SK-N-SH treated with all-trans-retinoic acid at 6 μM for 48 hours (cell line): ENCODE measurements around the gene MTA1.

Source experiments
- ARNTL ChIP-seq: fragments of 450-650 bp; formaldehyde crosslinking; IDR thresholded peaks from 2 replicates; pipeline ENCODE4 v1.5.0; 2020; ENCODE audit warnings: low read depth, mild to moderate bottlenecking, moderate library complexity, borderline replicate concordance
- CSDC2 ChIP-seq: fragments of 250-450 bp; sonication (Bioruptor Pico); IDR thresholded peaks from 2 replicates; pipeline ENCODE4 v1.5.0; 2020; ENCODE audit warnings: mild to moderate bottlenecking, moderate library complexity
- ESRRG ChIP-seq: fragments of 250-450 bp; sonication (Bioruptor Pico); IDR thresholded peaks from 2 replicates; pipeline ENCODE4 v1.6.1; 2021; ENCODE audit warnings: mild to moderate bottlenecking
- PPARA ChIP-seq: fragments of 250-450 bp; sonication (Bioruptor Pico); IDR thresholded peaks from 2 replicates; pipeline ENCODE4 v1.5.0; 2020; ENCODE audit warnings: mild to moderate bottlenecking, borderline replicate concordance
- RARB ChIP-seq: fragments of 250-450 bp; sonication (Bioruptor Pico); IDR thresholded peaks from 2 replicates; pipeline ENCODE4 v1.8.0; 2021; ENCODE audit warnings: mild to moderate bottlenecking, moderate library complexity
- SNAI2 ChIP-seq: fragments of 250-450 bp; sonication (Bioruptor Pico); IDR thresholded peaks from 2 replicates; pipeline ENCODE4 v1.5.0; 2020; ENCODE audit warnings: mild to moderate bottlenecking, moderate library complexity
- ZNF565 ChIP-seq: fragments of 450-650 bp; formaldehyde crosslinking; conservative IDR thresholded peaks from 2 replicates; pipeline ENCODE4 v1.5.0; 2020; ENCODE audit warnings: low read depth, mild to moderate bottlenecking, moderate library complexity
- ZNF70 ChIP-seq: fragments of 450-650 bp; formaldehyde crosslinking; IDR thresholded peaks from 2 replicates; pipeline ENCODE4 v1.5.0; 2020; ENCODE audit warnings: mild to moderate bottlenecking, moderate library complexity
- ZNF8 ChIP-seq: fragments of 450-650 bp; formaldehyde crosslinking; IDR thresholded peaks from 2 replicates; pipeline ENCODE4 v1.5.0; 2020; ENCODE audit warnings: mild to moderate bottlenecking, moderate library complexity
- TF ChIP-seq, protein P1 (sequence below): fragments of 250-450 bp; sonication (Bioruptor Pico); IDR thresholded peaks from 2 replicates; pipeline ENCODE4 v1.8.0; 2020; ENCODE audit warnings: mild to moderate bottlenecking, moderate library complexity, borderline replicate concordance
- TF ChIP-seq, protein P2 (sequence below): fragments of 250-450 bp; sonication (Bioruptor Pico); IDR thresholded peaks from 2 replicates; pipeline ENCODE4 v1.5.1; 2020; ENCODE audit warnings: low read depth, mild to moderate bottlenecking, moderate library complexity
- TF ChIP-seq, protein P3 (sequence below): fragments of 250-450 bp; sonication (Bioruptor Pico); IDR thresholded peaks from 2 replicates; pipeline ENCODE4 v1.5.1; 2021; ENCODE audit warnings: mild to moderate bottlenecking, moderate library complexity

DNA sequence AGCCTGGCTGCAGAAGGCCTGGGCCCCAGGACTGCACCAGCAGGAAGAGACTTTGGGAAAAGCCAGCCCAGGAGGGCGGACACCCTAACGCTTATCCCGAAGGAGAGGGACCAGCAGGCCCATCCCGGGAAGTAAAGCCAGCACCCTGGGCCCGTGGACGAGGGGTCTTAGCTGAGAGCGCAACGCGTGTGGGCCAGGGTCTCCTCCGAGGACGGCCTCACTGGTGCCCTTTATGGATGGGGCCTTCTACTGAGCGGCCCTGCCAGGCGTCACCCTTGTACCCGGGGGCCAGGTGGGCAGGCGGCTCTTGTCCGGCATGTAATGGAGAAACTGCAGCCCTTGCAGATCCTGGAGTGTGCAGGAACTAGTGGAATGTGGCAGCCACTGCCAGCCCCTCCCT, 85.5 kb downstream of the MTA1 start:
- TF ChIP-seq, protein P1, sequence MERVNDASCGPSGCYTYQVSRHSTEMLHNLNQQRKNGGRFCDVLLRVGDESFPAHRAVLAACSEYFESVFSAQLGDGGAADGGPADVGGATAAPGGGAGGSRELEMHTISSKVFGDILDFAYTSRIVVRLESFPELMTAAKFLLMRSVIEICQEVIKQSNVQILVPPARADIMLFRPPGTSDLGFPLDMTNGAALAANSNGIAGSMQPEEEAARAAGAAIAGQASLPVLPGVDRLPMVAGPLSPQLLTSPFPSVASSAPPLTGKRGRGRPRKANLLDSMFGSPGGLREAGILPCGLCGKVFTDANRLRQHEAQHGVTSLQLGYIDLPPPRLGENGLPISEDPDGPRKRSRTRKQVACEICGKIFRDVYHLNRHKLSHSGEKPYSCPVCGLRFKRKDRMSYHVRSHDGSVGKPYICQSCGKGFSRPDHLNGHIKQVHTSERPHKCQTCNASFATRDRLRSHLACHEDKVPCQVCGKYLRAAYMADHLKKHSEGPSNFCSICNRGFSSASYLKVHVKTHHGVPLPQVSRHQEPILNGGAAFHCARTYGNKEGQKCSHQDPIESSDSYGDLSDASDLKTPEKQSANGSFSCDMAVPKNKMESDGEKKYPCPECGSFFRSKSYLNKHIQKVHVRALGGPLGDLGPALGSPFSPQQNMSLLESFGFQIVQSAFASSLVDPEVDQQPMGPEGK (CRISPR knock-in tag) = no peak
- no peak for TF ChIP-seq ZNF70 (CRISPR knock-in tag)
- no peak for TF ChIP-seq ARNTL (CRISPR knock-in tag)
- no peak for TF ChIP-seq SNAI2
- TF ChIP-seq ESRRG (CRISPR knock-in tag) = no peak
- no peak for TF ChIP-seq RARB (CRISPR knock-in tag)
- TF ChIP-seq, protein P2, sequence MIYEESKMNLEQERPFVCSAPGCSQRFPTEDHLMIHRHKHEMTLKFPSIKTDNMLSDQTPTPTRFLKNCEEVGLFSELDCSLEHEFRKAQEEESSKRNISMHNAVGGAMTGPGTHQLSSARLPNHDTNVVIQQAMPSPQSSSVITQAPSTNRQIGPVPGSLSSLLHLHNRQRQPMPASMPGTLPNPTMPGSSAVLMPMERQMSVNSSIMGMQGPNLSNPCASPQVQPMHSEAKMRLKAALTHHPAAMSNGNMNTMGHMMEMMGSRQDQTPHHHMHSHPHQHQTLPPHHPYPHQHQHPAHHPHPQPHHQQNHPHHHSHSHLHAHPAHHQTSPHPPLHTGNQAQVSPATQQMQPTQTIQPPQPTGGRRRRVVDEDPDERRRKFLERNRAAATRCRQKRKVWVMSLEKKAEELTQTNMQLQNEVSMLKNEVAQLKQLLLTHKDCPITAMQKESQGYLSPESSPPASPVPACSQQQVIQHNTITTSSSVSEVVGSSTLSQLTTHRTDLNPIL (CRISPR knock-in tag) = no peak
- no peak for TF ChIP-seq PPARA (CRISPR knock-in tag)
- no peak for TF ChIP-seq CSDC2 (CRISPR knock-in tag)
- TF ChIP-seq, protein P3, sequence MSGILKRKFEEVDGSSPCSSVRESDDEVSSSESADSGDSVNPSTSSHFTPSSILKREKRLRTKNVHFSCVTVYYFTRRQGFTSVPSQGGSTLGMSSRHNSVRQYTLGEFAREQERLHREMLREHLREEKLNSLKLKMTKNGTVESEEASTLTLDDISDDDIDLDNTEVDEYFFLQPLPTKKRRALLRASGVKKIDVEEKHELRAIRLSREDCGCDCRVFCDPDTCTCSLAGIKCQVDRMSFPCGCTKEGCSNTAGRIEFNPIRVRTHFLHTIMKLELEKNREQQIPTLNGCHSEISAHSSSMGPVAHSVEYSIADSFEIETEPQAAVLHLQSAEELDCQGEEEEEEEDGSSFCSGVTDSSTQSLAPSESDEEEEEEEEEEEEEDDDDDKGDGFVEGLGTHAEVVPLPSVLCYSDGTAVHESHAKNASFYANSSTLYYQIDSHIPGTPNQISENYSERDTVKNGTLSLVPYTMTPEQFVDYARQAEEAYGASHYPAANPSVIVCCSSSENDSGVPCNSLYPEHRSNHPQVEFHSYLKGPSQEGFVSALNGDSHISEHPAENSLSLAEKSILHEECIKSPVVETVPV (CRISPR knock-in tag) = no peak
- TF ChIP-seq ZNF565 = no peak
- no peak for TF ChIP-seq ZNF8 (CRISPR knock-in tag)
